ENCODE results near the gene JPT1.

GRCh38 chr17:75108193-75108592 is 46.1 kb downstream of the JPT1 start:
- no peak for TF ChIP-seq POLR2A (IDR thresholded peaks at IDR 0.05; ENCODE audit: low read length)
- TF ChIP-seq GATA1 (IDR thresholded peaks at IDR 0.05; ENCODE audit: low read depth, low read length): no peak
